WTC11 (cell line): ENCODE data around the gene TRAPPC3L. TPM values are rescaled to one million over a fixed set of nuclear protein-coding genes. Genes with fewer than 3 reads are reported as not detected.

ENCODE experiments used
- ATAC-seq: fragments of 200-7000 bp; cut with Tn5 transposase; 2 replicates; pipeline ENCODE4 v1.10.0; 2021; ENCODE audit warnings: mild to moderate bottlenecking, moderate library complexity
- CTCF ChIA-PET: fragments of 300-600 bp; sonication (Branson Sonifier 250); formaldehyde crosslinking; loops from one replicate; lab custom pipeline; 2021; ENCODE audit warnings: antibody characterized with exemption; lab: Charles Lee
- POLR2A ChIA-PET: fragments of 350-600 bp; sonication (Branson Sonifier 250); formaldehyde crosslinking; loops from one replicate; lab custom pipeline; 2021; ENCODE audit warnings: antibody characterized with exemption; lab: Charles Lee
- DNase-seq: peaks from one replicate; pipeline ENCODE4 v3.0.0; 2021; ENCODE audit warnings: low spot score
- H3K27ac Mint-ChIP-seq: 2 replicates; pipeline ENCODE4 v1.8.0; 2021; ENCODE audit warnings: mixed read lengths
- H3K27me3 Mint-ChIP-seq: 2 replicates; pipeline ENCODE4 v1.8.0; 2021; ENCODE audit warnings: low read depth, mild to moderate bottlenecking, moderate library complexity, mixed read lengths
- H3K36me3 Mint-ChIP-seq: 2 replicates; pipeline ENCODE4 v1.8.0; 2021; ENCODE audit warnings: mixed read lengths
- H3K4me1 Mint-ChIP-seq: 2 replicates; pipeline ENCODE4 v1.8.0; 2022; ENCODE audit warnings: mixed read lengths
- H3K4me3 Mint-ChIP-seq: 2 replicates; pipeline ENCODE4 v1.8.0; 2021; ENCODE audit warnings: mild to moderate bottlenecking, moderate library complexity, mixed read lengths
- H3K9me3 Mint-ChIP-seq: 2 replicates; pipeline ENCODE4 v1.8.0; 2021; ENCODE audit warnings: mixed read lengths
- ATF6 ChIP-seq: sonication (generic); formaldehyde crosslinking; IDR thresholded peaks from 2 replicates; pipeline ENCODE4 v1.8.1; 2023; ENCODE audit warnings: mild to moderate bottlenecking, missing genetic modification reagents
- CREB1 ChIP-seq: sonication (generic); formaldehyde crosslinking; IDR thresholded peaks from 2 replicates; pipeline ENCODE4 v1.8.0; 2023; ENCODE audit warnings: mild to moderate bottlenecking, missing genetic modification reagents
- CTCF ChIP-seq: fragments of 200-600 bp; IDR thresholded peaks from 2 replicates; pipeline ENCODE4 v1.8.0; 2022; ENCODE audit warnings: antibody characterized with exemption
- EMX1 ChIP-seq: fragments of 250-450 bp; sonication (Bioruptor Pico); IDR thresholded peaks from 2 replicates; pipeline ENCODE4 v1.8.0; 2021; ENCODE audit warnings: mild to moderate bottlenecking
- HMGA2 ChIP-seq: fragments of 250-450 bp; sonication (Bioruptor Pico); IDR thresholded peaks from 2 replicates; pipeline ENCODE4 v1.4.0; 2021; ENCODE audit warnings: mild to moderate bottlenecking, moderate library complexity
- KAT7 ChIP-seq: sonication (generic); formaldehyde crosslinking; IDR thresholded peaks from 2 replicates; pipeline ENCODE4 v1.8.1; 2023; ENCODE audit warnings: missing genetic modification reagents, mild to moderate bottlenecking, borderline replicate concordance
- MAX ChIP-seq: sonication (generic); formaldehyde crosslinking; IDR thresholded peaks from 2 replicates; pipeline ENCODE4 v1.8.0; 2022; ENCODE audit warnings: mild to moderate bottlenecking, missing genetic modification reagents
- NFATC4 ChIP-seq: fragments of 250-450 bp; sonication (Bioruptor Pico); IDR thresholded peaks from 2 replicates; pipeline ENCODE4 v1.9.0; 2021; ENCODE audit warnings: mild to moderate bottlenecking
- NR2C2 ChIP-seq: sonication (generic); formaldehyde crosslinking; IDR thresholded peaks from 2 replicates; pipeline ENCODE4 v1.8.0; 2022; ENCODE audit warnings: mild to moderate bottlenecking, missing genetic modification reagents
- PREB ChIP-seq: sonication (generic); formaldehyde crosslinking; IDR thresholded peaks from 2 replicates; pipeline ENCODE4 v1.8.1; 2022; ENCODE audit warnings: mild to moderate bottlenecking, missing genetic modification reagents, moderate library complexity, borderline replicate concordance
- SMAD3 ChIP-seq: sonication (generic); formaldehyde crosslinking; IDR thresholded peaks from 2 replicates; pipeline ENCODE4 v1.8.0; 2022; ENCODE audit warnings: missing genetic modification reagents, mild to moderate bottlenecking, borderline replicate concordance
- ZBTB43 ChIP-seq: sonication (generic); formaldehyde crosslinking; IDR thresholded peaks from 2 replicates; pipeline ENCODE4 v1.8.1; 2023; ENCODE audit warnings: mild to moderate bottlenecking, missing genetic modification reagents
- ZNF219 ChIP-seq: sonication (generic); formaldehyde crosslinking; IDR thresholded peaks from 2 replicates; pipeline ENCODE4 v1.8.0; 2023; ENCODE audit warnings: missing genetic modification reagents, mild to moderate bottlenecking, borderline replicate concordance
- ZNF512 ChIP-seq: sonication (generic); formaldehyde crosslinking; IDR thresholded peaks from 2 replicates; pipeline ENCODE4 v1.8.1; 2022; ENCODE audit warnings: missing genetic modification reagents, borderline replicate concordance
- total RNA-seq: library from RNA; stranded (reverse); gene quantifications from 3 replicates; pipeline ENCODE4 v1.2.3, GENCODE V29; 2021

Gene TRAPPC3L
- total RNA-seq, 1 experiment from 2014 or later = not detected

- DNase-seq = peak; percentile 77
- TF ChIP-seq NFATC4 (CRISPR knock-in tag) = no peak
- no peak for TF ChIP-seq MAX (CRISPR knock-in tag)
- no peak for TF ChIP-seq PREB (CRISPR knock-in tag)
- no peak for TF ChIP-seq NR2C2 (CRISPR knock-in tag)
- no peak for TF ChIP-seq ATF6
- no peak for TF ChIP-seq ZNF512
- peak; percentile 83 for TF ChIP-seq CTCF
- POLR2A ChIA-PET = no interaction called here
Observed at GRCh38 chr6:116561377-116562018, 16.0 kb upstream of the TRAPPC3L start.

GRCh38 chr6:116560130-116560529 is 14.6 kb upstream of the TRAPPC3L start:
- no peaks in the 10 kb centered on the region for H3K36me3 Mint-ChIP-seq
- H3K9me3 Mint-ChIP-seq = no peaks in the 10 kb centered on the region
- POLR2A ChIA-PET = no interaction called here
- H3K27me3 Mint-ChIP-seq = no peaks in the 10 kb centered on the region
- DNase-seq = no peak
- TF ChIP-seq KAT7 (CRISPR knock-in tag) (no peak), ZBTB43 (CRISPR knock-in tag) (no peak), SMAD3 (CRISPR knock-in tag) (no peak), NR2C2 (CRISPR knock-in tag) (no peak), HMGA2 (CRISPR knock-in tag) (no peak), ZNF219 (no peak), CREB1 (CRISPR knock-in tag) (no peak), EMX1 (CRISPR knock-in tag) (no peak)
- CTCF ChIA-PET = interaction anchor here (0.6 to 2.9 kb wide), 10 partner anchors 11 to 292 kb away, joined by 3 to 44 read pairs (median 6); partner anchors contain the start of gene RWDD1
- H3K4me3 Mint-ChIP-seq = no peak overlapping the region
- no peak for ATAC-seq
- no peak overlapping the region for H3K27ac Mint-ChIP-seq
- peaks cover 4% of the 10 kb centered on the region for H3K4me1 Mint-ChIP-seq

More at GRCh38 chr6:116561377-116562018, 16.0 kb upstream of the TRAPPC3L start:
- Mint-ChIP-seq H3K27ac (0 out of 2 replicates have a peak overlapping the region, but pooled peaks have one; percentile 20), H3K4me3 (peak overlapping the region; percentile 34), H3K36me3 (no peaks in the 10 kb centered on the region), H3K4me1 (peaks cover 4% of the 10 kb centered on the region), H3K9me3 (no peaks in the 10 kb centered on the region), H3K27me3 (no peaks in the 10 kb centered on the region)
- peak; percentile 80 for ATAC-seq
- CTCF ChIA-PET = interaction anchor here (0.6 to 3.2 kb wide), 28 partner anchors 8 to 343 kb away, joined by 3 to 44 read pairs (median 4); partner anchors contain the start of genes CALHM4, CALHM5, RSPH4A and RWDD1
